Pancreas (tissue), 10 donors: ENCODE measurements around the gene IDNK. TPM values are rescaled to one million over a fixed set of nuclear protein-coding genes. Genes with fewer than 3 reads are reported as not detected.

Experiments used
- ATAC-seq, 4 donors: fragments of 200-7000 bp; cut with Tn5 transposase; one replicate each; pipeline versions ENCODE4 v1.8.0 to v1.9.1; 2020; ENCODE audit warnings: mild to moderate bottlenecking in 4 of 4, moderate library complexity in 4 of 4
- DNase-seq, 6 donors: peaks; one replicate each; pipeline ENCODE4 v3.0.0-alpha.2; 2020
- FAIRE-seq: peaks from 2 replicates; lab custom pipeline; 2012; peaks lifted over from hg19 to GRCh38; lab: Jason Lieb, UNC
- H3K27ac ChIP-seq, 4 donors: fragments of 200-600 bp; sonication (generic); 1 replicate in 3 of 4; 2 replicates in 1 of 4; pipeline versions ENCODE4 v1.5.0 to v1.8.0; 2020
- H3K27me3 ChIP-seq, 4 donors: fragments of 200-600 bp; one replicate each; pipeline ENCODE4 v1.8.0; 2021
- H3K36me3 ChIP-seq, 3 donors: fragments of 200-600 bp; sonication (generic) in 1 of 3; one replicate each; pipeline versions ENCODE4 v1.5.0 to v1.8.0; 2020 to 2021
- H3K4me1 ChIP-seq, 3 donors: fragments of 200-600 bp; one replicate each; pipeline ENCODE4 v1.8.0; 2021
- H3K4me3 ChIP-seq, 4 donors: fragments of 200-600 bp; sonication (generic) in 2 of 4; one replicate each; pipeline versions ENCODE4 v1.5.0 to v1.8.0; 2020 to 2021
- H3K9me3 ChIP-seq, 4 donors: fragments of 200-600 bp; one replicate each; pipeline ENCODE4 v1.8.0; 2021
- WGBS, 2 donors: extraction: QIAGEN DNeasy Blood & Tissue Kit; methylation state at CpG; one replicate each; pipeline ENCODE4 v1.1.7; 2013; 5-methylcytosine and 5-hydroxymethylcytosine counted together
- intact Hi-C, 3 donors: fragments of 100-400 bp; cut with DNase I; formaldehyde crosslinking; loops; one replicate each; pipeline versions ENCODE4 v1.11.1 to v1.14.2; 2022
- polyA plus RNA-seq, 2 donors: library from polyadenylated mRNA; stranded (reverse); fragments of 200-250 nt; gene quantifications; one replicate each; pipeline ENCODE4 v1.2.3, GENCODE V29; 2013
- total RNA-seq, 6 donors: library from RNA; stranded (reverse); fragmentation: NEBNext Ultra II Directional in 4 of 6; extraction: Animal tissue kit (Norgen Biotek cat#: 25700) in 4 of 6; gene quantifications; one replicate each; pipeline versions ENCODE4 v1.2.1 to v1.2.4, GENCODE V29; 2021 to 2023
- TF ChIP-seq, protein P1 (sequence below), 4 donors: fragments of 200-600 bp; sonication (generic) in 3 of 4; IDR thresholded peaks; one replicate each; pipeline versions ENCODE4 v1.5.0 to v1.8.0; 2021; ENCODE audit warnings: antibody characterized with exemption in 4 of 4
- donor health status: healthy with polysubstance abuse.
- donor health status: DM: no; HTN: no; CAD: no; lungs with moderate emphysema.
- donor health status: DM: no; HTN: no; CAD: no.
- donor health status: control.
- donor health status: control.
- donor health status: Bipolar disorder and iron deficiency.
- donor health status: DM: yes; HTN: yes; CAD: no.
- donor health status: DM: no; HTN: no; CAD: no.
- donor health status: DM: no; HTN: no; CAD: no.
- donor health status: DM: yes; HTN: yes; CAD: no.

The IDNK gene
- total and polyA plus RNA-seq, 8 donors = 3.2 to 11.9 (median 4.5) TPM

DNA sequence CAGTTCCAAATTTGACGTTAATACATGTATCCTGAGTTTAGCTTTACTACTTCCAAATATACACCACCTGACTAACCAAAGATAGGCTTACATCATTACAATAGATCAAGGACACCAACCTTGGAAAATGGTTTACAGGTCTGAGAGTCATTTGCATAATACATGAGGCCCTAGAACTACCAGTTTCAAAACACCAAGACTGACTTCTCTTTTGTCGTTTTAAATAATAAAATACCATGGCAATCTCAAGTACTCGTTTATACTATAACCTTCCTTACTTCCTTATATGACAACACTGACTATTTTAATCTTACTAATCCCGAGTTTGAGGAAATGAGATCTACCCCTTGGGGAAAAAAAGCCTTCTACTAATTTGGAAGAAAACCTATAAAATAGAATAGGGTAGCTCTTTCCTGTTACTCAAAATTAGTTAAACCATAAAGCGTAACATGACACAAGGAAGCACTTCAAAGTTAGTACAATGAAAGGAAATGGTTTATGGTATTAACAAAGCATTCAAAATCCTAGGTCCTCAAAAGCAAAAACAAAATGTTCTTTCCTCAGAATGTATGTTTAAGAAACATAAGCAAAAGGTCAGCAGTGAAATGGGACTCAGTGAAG lies 42.7 kb downstream of the IDNK start:
- FAIRE-seq (no peak), DNase-seq (no peak), ATAC-seq (peak in 1 of 4 donors; percentile 14)
- WGBS, 2 donors = 57 to 59% methylated on average over 5 of the region's 5 CpGs
- TF ChIP-seq, protein P1, sequence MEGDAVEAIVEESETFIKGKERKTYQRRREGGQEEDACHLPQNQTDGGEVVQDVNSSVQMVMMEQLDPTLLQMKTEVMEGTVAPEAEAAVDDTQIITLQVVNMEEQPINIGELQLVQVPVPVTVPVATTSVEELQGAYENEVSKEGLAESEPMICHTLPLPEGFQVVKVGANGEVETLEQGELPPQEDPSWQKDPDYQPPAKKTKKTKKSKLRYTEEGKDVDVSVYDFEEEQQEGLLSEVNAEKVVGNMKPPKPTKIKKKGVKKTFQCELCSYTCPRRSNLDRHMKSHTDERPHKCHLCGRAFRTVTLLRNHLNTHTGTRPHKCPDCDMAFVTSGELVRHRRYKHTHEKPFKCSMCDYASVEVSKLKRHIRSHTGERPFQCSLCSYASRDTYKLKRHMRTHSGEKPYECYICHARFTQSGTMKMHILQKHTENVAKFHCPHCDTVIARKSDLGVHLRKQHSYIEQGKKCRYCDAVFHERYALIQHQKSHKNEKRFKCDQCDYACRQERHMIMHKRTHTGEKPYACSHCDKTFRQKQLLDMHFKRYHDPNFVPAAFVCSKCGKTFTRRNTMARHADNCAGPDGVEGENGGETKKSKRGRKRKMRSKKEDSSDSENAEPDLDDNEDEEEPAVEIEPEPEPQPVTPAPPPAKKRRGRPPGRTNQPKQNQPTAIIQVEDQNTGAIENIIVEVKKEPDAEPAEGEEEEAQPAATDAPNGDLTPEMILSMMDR (IDR thresholded peaks at IDR 0.05) = no peak
- Histone ChIP-seq H3K4me1 (peaks cover 0 to 4% (median 0%) of the 10 kb centered on the region in 3 donors), H3K27ac (peak overlapping the region in 1 of 4 donors; percentile 6), H3K4me3 (no peak overlapping the region), H3K36me3 (peaks cover 0 to 51% (median 9%) of the 10 kb centered on the region in 3 donors), H3K27me3 (no peaks in the 10 kb centered on the region), H3K9me3 (no peaks in the 10 kb centered on the region)
- intact Hi-C loops = no loop called here

DNA sequence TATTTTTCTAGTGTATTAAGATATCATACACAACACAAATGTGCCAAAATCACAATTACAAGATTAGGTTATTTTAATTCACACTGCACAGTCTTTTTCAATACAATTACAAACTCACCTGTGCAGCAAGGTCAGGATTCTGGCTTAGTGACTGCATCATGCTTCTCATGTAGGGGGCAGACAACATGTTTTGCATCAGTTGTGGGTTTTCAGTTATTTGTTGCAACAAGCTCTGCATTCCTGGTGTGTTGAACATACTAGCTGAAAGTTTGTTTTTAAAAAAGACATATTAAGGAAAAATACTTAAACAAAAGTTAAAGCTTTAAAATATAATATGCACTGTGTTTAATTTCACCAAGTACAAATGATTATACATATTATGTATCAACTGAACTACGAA lies 46.1 kb downstream of the IDNK start:
- intact Hi-C loops = no loop called here
- 93 to 97% methylated on average over 1 of the region's 1 CpG for WGBS, 2 donors
- TF ChIP-seq, protein P1 (IDR thresholded peaks at IDR 0.05) = no peak
- FAIRE-seq (no peak), ATAC-seq (no peak), DNase-seq (no peak)
- no peak overlapping the region for H3K27ac ChIP-seq
- H3K36me3 ChIP-seq = peaks cover 0 to 24% (median 0%) of the 10 kb centered on the region in 3 donors
- peaks cover 0 to 4% (median 0%) of the 10 kb centered on the region in 3 donors for H3K4me1 ChIP-seq
- no peaks in the 10 kb centered on the region for H3K27me3 ChIP-seq
- H3K9me3 ChIP-seq = no peaks in the 10 kb centered on the region
- no peak overlapping the region for H3K4me3 ChIP-seq

DNA sequence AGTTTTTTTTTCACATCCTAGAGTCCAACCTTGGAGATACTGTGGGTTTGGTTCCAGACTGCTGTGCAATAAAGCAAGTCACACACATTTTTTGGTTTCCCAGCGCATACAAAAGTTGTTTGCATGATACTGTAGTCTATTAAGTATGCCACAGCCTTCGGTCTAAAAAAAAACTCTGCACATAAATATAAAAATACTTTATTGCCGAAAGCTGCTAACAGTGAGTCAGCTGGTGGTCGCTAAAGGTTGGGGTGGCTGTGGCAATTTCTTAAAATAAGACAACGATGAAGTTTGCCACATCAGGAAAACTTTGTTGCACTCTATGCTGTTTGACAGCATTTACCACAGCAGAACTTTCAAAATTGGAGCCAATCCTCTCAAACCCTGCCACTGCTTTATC lies 47.4 kb downstream of the IDNK start:
- H3K27ac ChIP-seq = no peak overlapping the region
- no peak overlapping the region for H3K4me3 ChIP-seq
- FAIRE-seq (no peak), DNase-seq (no peak), ATAC-seq (no peak)
- TF ChIP-seq, protein P1 (IDR thresholded peaks at IDR 0.05) = no peak
- no peaks in the 10 kb centered on the region for H3K27me3 ChIP-seq
- peaks cover 0 to 14% (median 0%) of the 10 kb centered on the region in 3 donors for H3K36me3 ChIP-seq
- no peaks in the 10 kb centered on the region for H3K9me3 ChIP-seq
- WGBS, 2 donors = 92% methylated on average over 5 of the region's 5 CpGs
- intact Hi-C loops = no loop called here
- peaks cover 0 to 4% (median 0%) of the 10 kb centered on the region in 3 donors for H3K4me1 ChIP-seq

DNA sequence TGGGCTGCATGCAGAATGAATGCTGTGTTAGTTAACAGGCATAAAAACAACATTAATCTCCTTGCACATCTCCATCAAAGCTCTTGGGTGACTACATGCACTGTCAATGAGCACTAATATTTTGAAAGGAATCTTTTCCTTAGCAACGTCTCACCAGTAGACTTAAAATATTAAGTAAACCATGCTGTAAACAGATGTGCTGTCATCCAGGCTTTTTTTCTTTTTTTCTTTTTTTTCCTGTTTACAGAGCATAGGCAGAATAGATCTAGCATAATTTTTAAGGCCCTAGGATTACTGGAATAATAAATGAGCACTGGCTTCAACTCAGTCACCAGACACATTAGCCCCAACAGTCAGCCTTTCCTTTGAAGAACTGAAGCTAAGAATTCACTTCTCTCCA lies 48.5 kb downstream of the IDNK start:
- H3K4me3 ChIP-seq = no peak overlapping the region
- intact Hi-C loops = no loop called here
- TF ChIP-seq, protein P1 (IDR thresholded peaks at IDR 0.05) = no peak
- FAIRE-seq = no peak
- H3K27ac ChIP-seq = no peak overlapping the region
- no peaks in the 10 kb centered on the region for H3K4me1 ChIP-seq
- H3K36me3 ChIP-seq = peaks cover 0 to 14% (median 0%) of the 10 kb centered on the region in 3 donors
- no peak for DNase-seq
- 35 to 50% methylated on average over 1 of the region's 1 CpG for WGBS, 2 donors
- no peaks in the 10 kb centered on the region for H3K9me3 ChIP-seq
- H3K27me3 ChIP-seq = no peaks in the 10 kb centered on the region
- ATAC-seq = no peak

DNA sequence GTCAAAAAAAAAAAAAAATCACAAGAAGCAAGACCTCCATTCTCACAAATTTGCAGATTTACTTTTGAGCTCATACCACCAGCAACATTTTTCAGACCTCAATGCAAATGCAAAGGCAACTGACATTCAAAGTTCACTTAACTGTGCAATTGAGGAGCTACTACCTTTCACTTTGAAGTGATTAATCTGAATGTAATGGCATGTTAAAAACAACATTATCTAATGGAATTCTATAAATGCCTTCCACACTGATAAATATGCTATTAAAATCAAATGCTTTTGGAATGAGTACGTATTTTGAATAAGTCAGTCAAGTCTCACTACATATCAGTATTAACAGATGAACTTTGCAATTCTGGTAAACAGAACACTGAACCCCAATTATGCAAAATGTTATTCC lies 52.5 kb downstream of the IDNK start:
- intact Hi-C loops = no loop called here
- FAIRE-seq = no peak
- no peaks in the 10 kb centered on the region for H3K27me3 ChIP-seq
- no peak for ATAC-seq
- peaks cover 0 to 26% (median 9%) of the 10 kb centered on the region in 3 donors for H3K36me3 ChIP-seq
- H3K9me3 ChIP-seq = no peaks in the 10 kb centered on the region
- no peak for DNase-seq
- H3K4me1 ChIP-seq = no peaks in the 10 kb centered on the region
- TF ChIP-seq, protein P1 (IDR thresholded peaks at IDR 0.05) = no peak
- H3K4me3 ChIP-seq = no peak overlapping the region
- H3K27ac ChIP-seq = no peak overlapping the region
- 49 to 53% methylated on average over 1 of the region's 1 CpG for WGBS, 2 donors
